NOMO-1 treated with dmso at 0.1 percent for 144 hours (cell line): ENCODE measurements around the gene DDX42.

Source experiments
- DNase-seq: peaks from one replicate; lab custom pipeline; 2025; ENCODE audit not compliant: unreplicated experiment; lab: John Stamatoyannopoulos, UW

The DDX42 gene

GRCh38 chr17:63774141-63774968, at the start of gene DDX42:
TSS of gene DDX42 (plus strand) at chr17:63774170. CDS start at chr17:63787050, 12,880 bp downstream.
- peak; percentile 29 for DNase-seq

GRCh38 chr17:63735691-63736090, 38.3 kb upstream of the DDX42 start:
- DNase-seq: no peak

GRCh38 chr17:63740464-63741142, 33.4 kb upstream of the DDX42 start:
- no peak for DNase-seq

- peak; percentile 27 for DNase-seq
These were observed 32.9 kb upstream of the DDX42 start for GRCh38 chr17:63741143-63741407.

GRCh38 chr17:63741408-63742173, 32.4 kb upstream of the DDX42 start, which contains the start of gene STRADA:
TSS of gene STRADA (minus strand) at chr17:63741799. CDS start at chr17:63728369, 13,430 bp downstream.
- DNase-seq: peak; percentile 99

- DNase-seq: peak; percentile 46
These were observed 22.2 kb upstream of the DDX42 start for GRCh38 chr17:63751806-63752205.

GRCh38 chr17:63752707-63753106, 21.3 kb upstream of the DDX42 start:
- DNase-seq: no peak

- peak; percentile 1 for DNase-seq
These were observed 20.8 kb upstream of the DDX42 start for GRCh38 chr17:63753215-63753614.

- no peak for DNase-seq
These were observed 19.9 kb upstream of the DDX42 start for GRCh38 chr17:63754046-63754445.

- no peak for DNase-seq
These were observed 15.5 kb upstream of the DDX42 start for GRCh38 chr17:63758428-63758827.

GRCh38 chr17:63760771-63761539, 13.0 kb upstream of the DDX42 start:
- no peak for DNase-seq

- no peak for DNase-seq
These were observed 11.6 kb upstream of the DDX42 start for GRCh38 chr17:63762161-63763078.

GRCh38 chr17:63764716-63765115, 9.3 kb upstream of the DDX42 start:
- no peak for DNase-seq

GRCh38 chr17:63766754-63767153, 7.2 kb upstream of the DDX42 start:
- no peak for DNase-seq

- no peak for DNase-seq
These were observed 5.5 kb upstream of the DDX42 start for GRCh38 chr17:63768433-63768832.

- no peak for DNase-seq
These were observed 1.1 kb upstream of the DDX42 start for GRCh38 chr17:63772801-63773271.

- peak; percentile 96 for DNase-seq
These were observed 464 bp upstream of the DDX42 start, which contains the start of gene CCDC47 for GRCh38 chr17:63773272-63774140. TSS of gene CCDC47 (minus strand) at chr17:63773597. CDS start at chr17:63766175, 7,422 bp downstream.

GRCh38 chr17:63774969-63775265, 947 bp downstream of the DDX42 start:
- peak; percentile 7 for DNase-seq

- no peak for DNase-seq
These were observed 1.4 kb downstream of the DDX42 start for GRCh38 chr17:63775420-63775819.
